GM11168 (cell line): ENCODE results near the gene SLC22A6.

Experiments used
- in situ Hi-C: fragments of 300-500 bp; cut with MboI; formaldehyde crosslinking; loops from one replicate; pipeline ENCODE4 v1.12.0; 2022; ENCODE audit warnings: low sequenced_read_pairs; ENCODE audit not compliant: unreplicated experiment

SLC22A6 gene, protein sequence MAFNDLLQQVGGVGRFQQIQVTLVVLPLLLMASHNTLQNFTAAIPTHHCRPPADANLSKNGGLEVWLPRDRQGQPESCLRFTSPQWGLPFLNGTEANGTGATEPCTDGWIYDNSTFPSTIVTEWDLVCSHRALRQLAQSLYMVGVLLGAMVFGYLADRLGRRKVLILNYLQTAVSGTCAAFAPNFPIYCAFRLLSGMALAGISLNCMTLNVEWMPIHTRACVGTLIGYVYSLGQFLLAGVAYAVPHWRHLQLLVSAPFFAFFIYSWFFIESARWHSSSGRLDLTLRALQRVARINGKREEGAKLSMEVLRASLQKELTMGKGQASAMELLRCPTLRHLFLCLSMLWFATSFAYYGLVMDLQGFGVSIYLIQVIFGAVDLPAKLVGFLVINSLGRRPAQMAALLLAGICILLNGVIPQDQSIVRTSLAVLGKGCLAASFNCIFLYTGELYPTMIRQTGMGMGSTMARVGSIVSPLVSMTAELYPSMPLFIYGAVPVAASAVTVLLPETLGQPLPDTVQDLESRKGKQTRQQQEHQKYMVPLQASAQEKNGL

GRCh38 chr11:62984451-62984991 is at the start of gene SLC22A6:
TSS of gene SLC22A6 (minus strand) at chr11:62984967. CDS start at chr11:62984690, 277 bp downstream.
- in situ Hi-C loops = no loop called here

DNA sequence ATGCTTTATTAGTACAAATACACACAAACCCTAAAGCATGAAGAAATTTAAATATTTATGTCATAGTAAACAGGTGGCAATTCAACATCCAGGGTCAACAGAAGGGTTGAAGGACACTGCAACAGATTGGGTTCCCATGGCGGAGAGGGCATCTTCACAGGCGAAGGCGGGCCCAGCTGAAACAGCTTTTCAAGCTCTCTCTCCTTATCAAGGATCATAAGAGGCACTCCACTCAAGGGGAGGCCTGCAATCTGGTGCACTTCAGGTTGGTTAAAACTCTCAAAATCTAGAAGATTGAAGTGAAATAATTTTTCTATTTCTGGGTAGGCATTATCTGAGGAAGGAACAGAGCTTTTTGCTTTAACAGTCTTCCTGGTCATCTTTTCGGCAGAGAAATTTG is 47.7 kb upstream of the SLC22A6 start:
- in situ Hi-C loops = loop anchor here (25.0 kb wide), 1 partner anchor 180 kb away; no protein-coding TSS in a partner anchor

DNA sequence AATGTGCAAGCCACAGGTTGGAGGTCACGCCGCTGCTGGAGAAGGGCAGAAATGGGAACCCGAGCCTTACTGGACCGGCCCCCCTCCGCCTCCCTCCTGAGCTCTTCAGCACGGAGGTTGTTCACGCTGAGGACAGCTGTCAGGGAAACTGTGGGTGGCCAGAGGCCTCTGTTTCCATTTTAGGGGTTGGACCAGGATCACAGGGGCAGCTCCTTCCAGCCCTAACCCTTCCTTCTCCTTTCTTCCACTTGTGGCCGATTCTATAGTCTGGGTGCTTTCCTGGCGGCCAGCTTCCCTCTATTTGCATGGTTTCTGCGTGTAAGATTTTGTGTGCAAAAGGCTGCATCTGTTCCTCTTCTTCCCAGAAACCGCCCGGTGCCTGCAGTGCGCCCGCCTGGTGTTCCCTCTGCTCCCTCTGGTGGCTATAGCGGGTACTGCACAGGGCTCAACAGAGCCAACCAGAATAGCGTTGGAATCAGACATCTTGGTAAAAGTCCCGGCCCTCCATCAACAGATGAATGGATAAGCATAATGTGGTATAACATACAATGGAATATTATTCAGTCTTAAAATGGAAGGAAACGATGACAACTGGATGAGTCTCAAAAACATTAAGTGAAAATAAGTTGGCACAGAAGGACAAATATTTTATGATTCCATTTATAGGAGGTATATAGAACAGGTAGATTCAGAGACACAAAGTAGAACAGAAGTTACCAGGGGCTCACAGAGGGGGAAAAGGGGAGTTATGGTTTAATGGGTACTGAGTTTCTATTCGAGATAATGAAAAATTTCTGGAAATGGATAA is 39.3 kb upstream of the SLC22A6 start:
- in situ Hi-C loops = loop anchor here (5.0 kb wide), 1 partner anchor 117 kb away; no protein-coding TSS in a partner anchor

- in situ Hi-C loops = loop anchor here (5.0 kb wide), 1 partner anchor 116 kb away; no protein-coding TSS in a partner anchor
Observed at GRCh38 chr11:63023222-63023814, 38.6 kb upstream of the SLC22A6 start.

DNA sequence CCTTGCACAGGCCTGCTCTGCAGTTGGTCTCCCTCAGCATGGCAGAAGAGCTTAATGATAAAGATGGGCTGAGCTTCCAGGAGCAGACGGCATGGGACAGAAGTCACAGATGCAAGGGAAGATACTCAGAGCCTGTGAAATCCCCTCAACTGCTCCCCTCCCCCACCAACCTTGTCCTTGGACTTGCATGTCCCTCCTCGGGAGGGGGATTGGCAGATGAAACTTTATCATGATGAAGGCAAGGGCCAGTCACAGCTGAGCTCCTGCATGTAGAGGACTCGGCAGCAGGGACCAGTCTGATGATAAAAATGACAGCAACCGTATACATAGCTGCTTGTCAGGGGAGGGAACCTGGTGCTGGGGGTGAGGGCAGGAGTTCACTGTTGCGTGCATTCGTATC is 37.7 kb upstream of the SLC22A6 start:
- in situ Hi-C loops = loop anchor here (5.0 kb wide), 1 partner anchor 115 kb away; no protein-coding TSS in a partner anchor

- in situ Hi-C loops = loop anchor here (5.0 kb wide), 1 partner anchor 113 kb away; no protein-coding TSS in a partner anchor
Observed at GRCh38 chr11:63020671-63021291, 36.0 kb upstream of the SLC22A6 start.

DNA sequence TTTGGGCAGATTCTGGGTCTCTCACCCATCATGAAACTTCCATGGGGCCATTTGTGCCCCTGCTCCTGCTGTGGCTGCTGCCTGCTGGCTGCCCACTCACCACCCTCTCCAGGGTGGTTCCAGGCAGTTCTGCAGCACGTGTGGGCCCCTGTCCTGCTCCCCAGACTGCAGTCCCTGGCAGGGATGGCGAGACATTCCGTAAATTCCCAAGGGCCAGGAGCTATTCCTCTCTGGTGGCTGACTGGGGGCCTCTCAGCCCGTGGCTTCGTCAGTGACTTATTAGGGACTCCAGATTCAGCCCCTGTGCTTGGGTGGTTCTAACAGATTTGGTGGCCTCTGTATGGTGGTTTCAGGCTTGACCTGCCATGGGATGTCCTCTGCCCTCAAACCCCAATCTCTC is 34.7 kb upstream of the SLC22A6 start:
- in situ Hi-C loops = no loop called here

DNA sequence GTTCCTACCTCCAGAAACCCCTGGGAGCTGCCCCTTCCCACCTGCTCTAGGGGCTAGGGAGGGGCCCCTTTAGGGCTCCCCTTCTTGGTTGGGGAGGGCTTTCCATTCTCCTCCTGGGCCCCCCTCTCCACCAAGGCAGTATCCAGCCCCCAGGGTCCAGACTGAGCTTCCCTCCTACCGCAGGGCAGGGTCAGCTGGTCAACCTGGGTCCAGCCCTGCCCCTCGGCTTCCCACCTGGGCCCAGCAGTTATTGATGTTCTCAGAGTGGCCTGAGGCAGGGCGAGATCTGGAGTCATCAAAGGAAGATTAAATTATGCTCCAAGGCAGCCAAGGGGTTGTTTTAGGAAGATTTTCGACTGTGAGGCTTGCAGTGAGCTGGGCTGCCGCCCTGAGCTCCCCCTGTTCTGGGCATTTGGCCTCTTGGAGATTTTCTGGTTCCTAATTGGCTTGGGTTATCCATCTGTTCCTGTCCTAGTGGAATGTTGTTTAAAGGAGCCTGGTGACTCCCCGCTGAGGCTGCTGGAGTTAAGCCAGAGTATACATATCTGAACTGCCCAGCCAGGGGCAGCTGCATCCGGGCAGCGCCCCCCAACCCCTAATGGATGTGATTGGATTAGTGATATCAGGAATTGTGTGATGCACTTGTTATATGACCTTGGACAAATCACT is 32.7 kb upstream of the SLC22A6 start:
- in situ Hi-C loops = no loop called here

DNA sequence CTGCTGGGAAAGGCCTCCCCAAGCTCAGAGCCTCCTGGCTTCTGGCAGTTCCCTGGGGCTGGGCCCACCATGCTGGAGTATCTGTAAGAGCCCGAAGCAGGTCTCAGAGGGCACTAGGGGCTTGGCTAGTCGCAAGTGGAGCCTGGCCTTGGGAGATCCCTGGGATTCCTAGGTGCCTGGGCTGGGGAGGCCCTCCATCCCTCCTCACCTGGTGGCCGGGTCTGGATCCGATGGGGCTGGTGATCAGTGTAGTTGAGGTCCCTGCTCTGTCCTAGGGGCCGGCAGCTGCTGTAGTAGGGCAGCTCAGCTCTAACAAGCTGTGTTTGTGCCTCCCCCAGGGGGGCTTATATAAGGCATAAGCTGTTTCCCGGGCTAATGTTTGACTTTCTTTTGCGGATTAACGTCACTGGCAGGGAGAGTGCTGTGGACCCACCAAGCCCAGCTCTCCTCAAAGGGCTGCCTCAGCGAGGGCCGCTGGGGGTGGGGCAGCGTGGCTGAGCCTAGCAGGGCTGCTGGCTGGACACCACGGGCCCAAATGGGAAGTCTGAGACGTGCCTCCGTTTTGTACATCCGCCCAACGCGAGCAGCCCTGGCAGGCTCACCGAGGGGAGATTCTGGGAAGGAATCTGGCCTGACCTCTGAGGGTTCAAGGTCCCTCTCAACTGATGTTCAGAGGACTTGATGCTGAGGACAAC is 30.9 kb upstream of the SLC22A6 start, which contains the start of gene SLC22A8:
Gene SLC22A8 (minus strand): TSS at position 321 of the 695 bp plus-strand sequence. CDS start 883 bp downstream, outside the sequence.
- in situ Hi-C loops = no loop called here

DNA sequence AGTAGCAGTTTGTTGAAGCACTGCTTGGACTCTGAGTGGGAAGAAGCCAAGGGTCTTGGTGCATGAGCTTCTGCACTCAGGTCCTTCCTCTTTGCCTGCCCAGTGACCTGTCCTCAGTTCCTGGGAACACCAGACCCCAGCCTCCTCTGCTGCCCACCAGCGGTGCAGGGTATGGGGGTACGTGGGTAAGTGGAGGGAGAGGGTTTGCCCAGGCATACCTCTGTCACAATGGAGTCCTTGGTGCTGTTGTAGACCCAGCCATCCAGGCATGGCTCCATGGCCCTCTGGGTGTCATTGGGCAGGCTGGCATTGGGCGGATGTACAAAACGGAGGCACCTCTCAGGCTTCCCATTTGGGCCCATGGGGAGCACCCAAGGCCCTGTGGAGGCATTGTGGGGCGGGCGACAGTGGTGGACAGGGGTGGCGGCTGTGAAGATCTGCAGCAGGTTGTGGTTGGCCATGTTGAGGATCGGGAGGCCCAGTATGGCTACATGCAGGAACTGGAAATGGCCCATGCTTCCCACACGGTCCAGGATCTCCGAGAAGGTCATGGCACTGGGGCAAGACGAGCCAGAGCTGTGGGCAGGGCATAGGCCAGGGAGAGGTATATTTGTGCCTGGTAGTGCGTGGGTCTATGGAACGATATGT is 29.8 kb upstream of the SLC22A6 start:
- in situ Hi-C loops = no loop called here

DNA sequence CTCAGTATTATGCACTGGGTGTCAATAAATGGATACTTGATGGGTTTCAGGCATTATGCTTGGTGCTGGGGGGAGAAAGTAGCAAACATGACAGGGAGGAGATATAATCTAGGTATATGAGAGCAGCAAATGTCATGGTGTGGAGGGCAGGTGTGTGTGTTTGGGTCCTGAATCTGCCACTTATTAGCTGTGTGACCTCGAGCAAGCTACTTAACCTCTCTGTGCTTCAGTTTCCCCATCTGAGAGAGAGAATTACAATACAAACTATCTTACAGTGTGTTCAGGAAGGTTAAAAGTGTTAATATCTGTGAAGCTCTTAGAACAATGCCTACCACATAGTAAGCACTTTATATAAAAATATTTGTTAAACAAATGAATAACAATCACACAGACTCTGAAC is 28.1 kb upstream of the SLC22A6 start:
- in situ Hi-C loops = no loop called here

GRCh38 chr11:63012430-63012829 is 27.7 kb upstream of the SLC22A6 start:
- in situ Hi-C loops = no loop called here

DNA sequence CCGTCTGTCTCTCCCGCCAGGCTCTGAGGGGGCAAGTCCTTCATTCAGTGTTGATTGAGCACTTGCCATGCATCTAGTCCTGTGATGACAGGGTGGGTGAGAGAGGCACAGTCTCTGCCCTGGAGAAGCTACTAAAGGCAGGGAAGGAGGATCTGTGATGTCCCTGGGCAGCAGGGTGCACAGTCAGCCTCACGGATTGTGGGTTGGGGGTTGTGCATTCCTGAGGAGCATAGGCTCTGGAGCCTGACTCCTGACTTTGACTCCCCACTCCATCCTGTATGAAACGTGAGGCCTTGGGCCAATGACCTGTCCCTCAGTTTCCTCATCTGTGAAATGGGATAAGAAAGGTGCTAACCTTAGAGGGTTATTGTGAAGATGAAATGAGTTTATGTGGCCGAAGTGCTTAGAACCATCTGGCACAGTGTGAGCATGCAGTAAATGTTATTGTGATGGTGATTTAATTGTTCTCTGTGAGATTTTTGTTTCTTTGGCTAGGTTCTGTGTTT is 26.2 kb upstream of the SLC22A6 start:
- in situ Hi-C loops = no loop called here

GRCh38 chr11:63007920-63008319 is 23.2 kb upstream of the SLC22A6 start:
- in situ Hi-C loops = no loop called here

GRCh38 chr11:63001456-63001855 is 16.7 kb upstream of the SLC22A6 start:
- in situ Hi-C loops = no loop called here

DNA sequence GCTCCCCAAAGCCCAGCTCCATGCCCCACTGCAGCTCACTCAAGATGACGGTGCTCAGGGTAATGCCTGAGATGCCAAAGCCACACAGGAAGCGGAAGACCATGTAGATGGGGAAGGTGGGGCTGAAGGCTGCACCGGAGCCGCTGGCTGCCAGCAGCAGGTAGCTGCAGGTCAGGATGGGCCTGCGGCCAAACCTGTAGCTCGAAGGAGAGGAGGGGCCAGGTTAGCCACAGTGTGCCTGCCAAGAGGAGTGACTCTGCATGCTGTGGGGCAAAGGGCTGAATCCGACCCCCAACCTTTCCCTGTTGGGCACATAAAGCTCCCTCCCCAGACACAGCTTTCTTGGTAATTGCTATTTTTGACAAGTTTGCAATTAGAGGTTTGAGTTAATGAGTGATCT is 14.9 kb upstream of the SLC22A6 start:
- in situ Hi-C loops = no loop called here

- in situ Hi-C loops = no loop called here
Observed at GRCh38 chr11:62999156-62999555, 14.4 kb upstream of the SLC22A6 start.

DNA sequence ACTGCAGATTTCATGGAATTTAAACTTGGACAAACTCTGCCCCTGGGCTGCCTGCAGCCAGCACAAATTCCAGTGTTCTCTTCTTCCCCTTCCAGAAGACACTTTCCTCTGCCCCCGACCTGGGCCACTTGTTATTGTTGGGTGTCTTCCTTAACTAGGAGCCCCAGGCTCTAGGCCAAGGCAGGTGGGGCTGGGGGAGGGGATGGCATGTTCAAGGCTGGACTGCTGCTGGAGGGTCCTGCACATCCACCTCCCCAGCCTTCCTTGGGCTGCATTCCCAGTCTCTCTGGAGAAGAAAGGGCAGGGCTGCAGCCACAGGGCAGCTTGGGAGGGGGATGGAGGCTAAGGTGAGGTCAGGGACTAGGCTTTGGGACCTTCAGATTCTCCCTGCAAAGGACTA is 11.5 kb upstream of the SLC22A6 start:
- in situ Hi-C loops = no loop called here
